Transverse colon (tissue), 4 donors: ENCODE data around the gene IDS. TPM values are rescaled to one million over a fixed set of nuclear protein-coding genes. Genes with fewer than 3 reads are reported as not detected.
A peak's percentile ranks its signal among the peaks of the same experiment; 100 is the strongest.
"Not testable (repeated sequence)": the region's sequence is repeated elsewhere in the genome, so short reads cannot be mapped to it uniquely, and the experiment has no call there.

Experiments
- DNase-seq: peaks from one replicate; pipeline ENCODE4 v3.0.0-alpha.2; 2019
- H3K27ac ChIP-seq, 4 donors: fragments of 200-600 bp; sonication (generic); 2 replicates each; pipeline ENCODE4 v1.5.1; 2016 to 2018; ENCODE audit warnings: inconsistent platforms in 4 of 4
- H3K27me3 ChIP-seq: fragments of 200-600 bp; sonication (generic); 2 replicates; pipeline ENCODE4 v1.5.1; 2017; ENCODE audit warnings: inconsistent platforms
- H3K36me3 ChIP-seq, 4 donors: fragments of 200-600 bp; sonication (generic); 2 replicates each; pipeline ENCODE4 v1.5.1; 2017 to 2019; ENCODE audit warnings: inconsistent platforms in 4 of 4
- H3K4me1 ChIP-seq, 4 donors: fragments of 200-600 bp; sonication (generic); 2 replicates each; pipeline ENCODE4 v1.5.1; 2017 to 2020; ENCODE audit warnings: inconsistent platforms in 4 of 4
- H3K4me3 ChIP-seq, 4 donors: fragments of 200-600 bp; sonication (generic); 1 replicate in 1 of 4; 2 replicates in 3 of 4; pipeline versions ENCODE4 v1.5.1 to v1.6.1; 2017 to 2019; ENCODE audit warnings: inconsistent platforms in 4 of 4
- H3K9me3 ChIP-seq, 2 donors: fragments of 200-600 bp; sonication (generic); 2 replicates each; pipeline ENCODE4 v1.5.1; 2017 to 2019; ENCODE audit warnings: inconsistent platforms in 2 of 2
- EP300 ChIP-seq: sonication (generic); formaldehyde crosslinking; IDR thresholded peaks from one replicate; pipeline ENCODE4 v1.6.1; 2017; ENCODE audit warnings: antibody characterized with exemption, low read depth
- POLR2A ChIP-seq: fragments of 450-650 bp; IDR thresholded peaks from one replicate; pipeline ENCODE4 v1.6.1; 2016; ENCODE audit warnings: antibody characterized with exemption, mild to moderate bottlenecking, moderate library complexity
- POLR2AphosphoS5 ChIP-seq, 3 donors: sonication (generic); formaldehyde crosslinking; IDR thresholded peaks; one replicate each; pipeline ENCODE4 v1.6.1; 2016; ENCODE audit warnings: antibody characterized with exemption in 3 of 3
- WGBS, 2 donors: methylation state at CpG; one replicate each; pipeline ENCODE4 v1.1.5; 2018; ENCODE audit warnings: low coverage in 1 of 2; 5-methylcytosine and 5-hydroxymethylcytosine counted together
- in situ Hi-C, 4 donors: fragments of 200-750 bp; cut with MboI; loops; one replicate each; pipeline versions ENCODE4 v1.15.0 to v1.15.1; 2017; ENCODE audit warnings: low sequenced_read_pairs in 3 of 4, low pct_ligation_motif_present in 1 of 4, low pct_unique_long_range_greater_than_20kb in 1 of 4
- intact Hi-C: fragments of 100-400 bp; cut with DNase I; formaldehyde crosslinking; loops from one replicate; pipeline ENCODE4 v1.15.1; 2023; ENCODE audit warnings: low total_unique reads
- total RNA-seq, 4 donors: library from RNA; depleted of rRNA; stranded (reverse); fragments of >200 nt; gene quantifications; one replicate each; pipeline ENCODE4 v1.1.0, GENCODE V29; 2016
- TF ChIP-seq, protein P1 (sequence below), 5 experiments: fragments of 200-600 bp in 3 of 5; fragments of 450-650 bp in 2 of 5; sonication (generic) in 3 of 5; IDR thresholded peaks; 1 replicate in 2 of 5; 2 replicates in 3 of 5; pipeline ENCODE4 v1.5.1; 2016 to 2017; ENCODE audit warnings: antibody characterized with exemption in 5 of 5, inconsistent platforms in 3 of 5, mild to moderate bottlenecking in 2 of 5, moderate library complexity in 1 of 5

Gene IDS
- 100 to 1,000 TPM in 1 of 4 donors, 10 to 100 TPM in 3; 52.5 to 137 (median 59.2) TPM for total RNA-seq

DNA sequence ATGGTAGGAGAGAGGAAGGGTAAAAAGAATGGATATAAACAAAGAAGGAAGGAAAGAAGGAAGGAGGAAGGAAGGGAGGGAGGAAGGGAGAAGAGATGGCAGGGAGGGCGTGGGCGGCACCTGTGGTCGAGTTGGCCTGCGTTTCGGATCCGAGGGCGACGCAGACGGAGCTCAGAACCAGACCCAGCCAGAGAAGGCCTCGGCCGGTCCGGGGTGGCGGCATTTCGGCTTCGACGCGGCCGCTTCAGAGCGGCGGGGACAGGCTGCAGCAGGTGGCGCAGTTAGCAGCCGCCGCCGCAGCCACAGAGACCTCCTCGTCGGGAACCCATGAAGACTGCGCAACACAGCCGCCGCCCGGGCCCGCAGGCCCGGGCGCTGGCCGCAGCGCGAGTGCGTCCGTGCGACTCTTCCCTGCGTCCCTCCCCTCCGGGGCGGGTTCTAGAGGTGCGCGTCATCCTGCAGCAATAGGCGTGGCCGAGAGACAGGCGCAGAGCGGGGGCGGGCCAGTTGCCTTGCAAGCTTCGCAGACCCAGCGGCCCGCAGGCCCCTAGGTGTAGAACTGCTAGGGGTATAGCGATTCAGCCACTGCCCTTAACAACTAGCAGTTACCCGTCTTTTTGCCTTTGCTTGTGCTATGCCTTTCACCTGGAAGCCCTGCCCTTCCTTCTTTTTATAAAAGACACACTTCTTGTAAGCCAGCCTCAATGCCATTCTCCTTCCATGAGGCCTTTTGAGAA, at the start of gene IDS:
Gene IDS, minus strand, starts transcription at position 392 of the 737 bp plus-strand sequence. Its CDS starts 169 bp downstream, at position 223.
- TF ChIP-seq EP300 (no peak), POLR2AphosphoS5 (IDR thresholded peaks at IDR 0.05) (peak; percentile 75 to 92 (median 89)), POLR2A (peak; percentile 95)
- TF ChIP-seq, protein P1, sequence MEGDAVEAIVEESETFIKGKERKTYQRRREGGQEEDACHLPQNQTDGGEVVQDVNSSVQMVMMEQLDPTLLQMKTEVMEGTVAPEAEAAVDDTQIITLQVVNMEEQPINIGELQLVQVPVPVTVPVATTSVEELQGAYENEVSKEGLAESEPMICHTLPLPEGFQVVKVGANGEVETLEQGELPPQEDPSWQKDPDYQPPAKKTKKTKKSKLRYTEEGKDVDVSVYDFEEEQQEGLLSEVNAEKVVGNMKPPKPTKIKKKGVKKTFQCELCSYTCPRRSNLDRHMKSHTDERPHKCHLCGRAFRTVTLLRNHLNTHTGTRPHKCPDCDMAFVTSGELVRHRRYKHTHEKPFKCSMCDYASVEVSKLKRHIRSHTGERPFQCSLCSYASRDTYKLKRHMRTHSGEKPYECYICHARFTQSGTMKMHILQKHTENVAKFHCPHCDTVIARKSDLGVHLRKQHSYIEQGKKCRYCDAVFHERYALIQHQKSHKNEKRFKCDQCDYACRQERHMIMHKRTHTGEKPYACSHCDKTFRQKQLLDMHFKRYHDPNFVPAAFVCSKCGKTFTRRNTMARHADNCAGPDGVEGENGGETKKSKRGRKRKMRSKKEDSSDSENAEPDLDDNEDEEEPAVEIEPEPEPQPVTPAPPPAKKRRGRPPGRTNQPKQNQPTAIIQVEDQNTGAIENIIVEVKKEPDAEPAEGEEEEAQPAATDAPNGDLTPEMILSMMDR (IDR thresholded peaks at IDR 0.05), result no peak
- peak within 1 kb of the TSS; percentile 87 to 95 (median 92) for H3K27ac ChIP-seq
- in situ Hi-C loops (loop anchor here in 3 of 4 donors (25.0 kb wide), 2 partner anchors 107 to 132 kb away; partner anchors contain the start of gene TMEM185A (in 1 of the 3)), intact Hi-C loops (no loop called here)
- peak; percentile 92 for DNase-seq
- no peaks in the 10 kb centered on the region for H3K9me3 ChIP-seq
- peaks cover 0 to 11% (median 3%) of the 10 kb centered on the region in 4 donors for H3K4me1 ChIP-seq
- peak within 1 kb of the TSS; percentile 48 to 81 (median 56) for H3K4me3 ChIP-seq
- no peaks in the 10 kb centered on the region for H3K27me3 ChIP-seq
- WGBS, 2 donors, result 37% methylated on average over 30 of the region's 54 CpGs; no CpG with 5 or more reads in 1 of the 2 donors
- H3K36me3 ChIP-seq, result no peaks in the 10 kb centered on the region

GRCh38 chrX:149551939-149552248, 46.8 kb upstream of the IDS start:
- H3K4me3 ChIP-seq, DNase-seq, in situ Hi-C loops, H3K36me3 ChIP-seq, H3K4me1 ChIP-seq, H3K27ac ChIP-seq, H3K27me3 ChIP-seq, intact Hi-C loops, H3K9me3 ChIP-seq: not testable (repeated sequence)
- WGBS, 2 donors, result 100% methylated on average over 2 of the region's 6 CpGs; no CpG with 5 or more reads in 1 of the 2 donors

DNA sequence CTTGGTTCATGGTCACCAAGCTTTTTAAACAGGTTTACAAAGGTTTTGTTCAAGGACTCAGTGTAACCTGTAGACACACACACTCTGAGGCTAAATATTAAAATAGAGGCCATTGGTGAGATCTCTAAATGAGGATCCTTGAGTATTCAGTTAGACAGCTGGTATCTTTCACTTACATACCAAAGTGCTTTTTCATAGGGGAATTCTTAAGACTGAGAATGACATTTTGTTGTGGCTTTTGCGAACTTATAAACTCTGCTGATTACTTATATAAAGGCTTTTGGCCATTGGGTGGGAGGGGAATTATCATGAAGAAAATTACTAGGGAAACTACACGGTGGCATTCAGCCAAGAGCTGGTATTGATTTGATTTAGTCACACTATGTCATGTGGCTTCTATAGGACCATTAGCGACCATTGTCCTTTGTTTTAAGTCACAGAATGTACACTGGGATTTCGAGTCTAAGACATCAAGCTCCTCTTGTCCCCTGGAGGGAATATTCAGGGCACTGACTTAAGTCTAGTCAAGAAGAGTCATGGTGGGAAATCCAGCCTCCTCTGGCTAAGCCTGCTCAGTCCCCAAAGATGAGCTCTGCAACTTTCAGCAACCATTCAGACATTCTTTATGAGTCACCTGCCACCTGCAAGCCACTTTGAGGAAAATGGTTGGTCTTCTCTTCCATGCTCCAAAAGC, 46.3 kb upstream of the IDS start:
- H3K9me3 ChIP-seq, DNase-seq, in situ Hi-C loops, H3K36me3 ChIP-seq, H3K27me3 ChIP-seq, H3K4me1 ChIP-seq, intact Hi-C loops, H3K27ac ChIP-seq, H3K4me3 ChIP-seq: not testable (repeated sequence)
- no CpG with 5 or more reads among the region's 4 CpGs for WGBS, 2 donors

DNA sequence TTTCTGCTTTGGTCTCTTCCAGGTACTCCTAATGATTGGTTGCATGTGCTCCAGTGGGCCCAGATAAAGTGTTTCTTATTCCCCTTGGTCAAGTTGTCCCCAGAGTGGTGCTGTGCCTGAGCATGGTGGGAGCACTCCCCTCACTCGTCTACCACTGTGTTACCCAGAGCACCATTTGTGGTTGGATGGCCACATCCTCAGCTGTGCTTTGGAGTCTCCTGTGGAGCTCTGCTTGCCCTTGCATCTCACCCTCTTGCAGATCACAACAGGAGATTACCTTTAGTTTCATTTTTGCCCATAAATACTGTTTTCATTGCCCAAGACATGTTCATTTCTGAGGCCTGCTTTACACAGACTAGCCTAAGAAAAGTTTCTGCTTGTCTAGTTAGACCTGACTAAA, 45.3 kb upstream of the IDS start:
- H3K4me1 ChIP-seq, H3K9me3 ChIP-seq, DNase-seq, H3K27me3 ChIP-seq, in situ Hi-C loops, H3K27ac ChIP-seq, intact Hi-C loops, H3K36me3 ChIP-seq, H3K4me3 ChIP-seq: not testable (repeated sequence)
- 60 to 81% methylated on average over 1 of the region's 1 CpG for WGBS, 2 donors

- WGBS, 2 donors, result no CpG with 5 or more reads among the region's 6 CpGs
- H3K27ac ChIP-seq, H3K36me3 ChIP-seq, intact Hi-C loops, H3K27me3 ChIP-seq, H3K4me1 ChIP-seq, H3K4me3 ChIP-seq, DNase-seq, H3K9me3 ChIP-seq, in situ Hi-C loops: not testable (repeated sequence)
These were observed 44.6 kb upstream of the IDS start, which contains the start of gene HSFX3 for GRCh38 chrX:149549701-149550100. HSFX3 (minus strand) TSS chrX:149549924; CDS start chrX:149549852, 72 bp downstream.

DNA sequence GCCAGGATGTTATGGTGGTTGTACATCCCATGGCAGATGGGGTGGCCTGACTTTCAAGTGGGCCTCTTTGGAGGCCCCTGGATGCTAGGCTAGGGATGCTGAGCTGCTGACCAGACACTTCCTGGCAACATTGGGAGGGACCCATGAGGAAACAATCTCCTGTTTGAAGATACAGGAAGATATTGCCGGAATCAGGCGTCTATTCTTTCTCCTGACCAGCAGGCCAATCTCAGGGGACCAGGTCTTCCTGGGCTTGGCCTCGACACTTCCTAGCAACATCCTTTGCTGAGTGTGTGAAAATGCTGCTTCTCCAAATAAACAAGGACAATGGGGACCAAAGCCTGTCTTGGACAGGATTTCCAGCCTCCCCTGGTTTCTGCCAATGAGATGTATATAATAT, 42.7 kb upstream of the IDS start:
- H3K9me3 ChIP-seq, H3K4me1 ChIP-seq, H3K4me3 ChIP-seq, H3K27ac ChIP-seq, in situ Hi-C loops, DNase-seq, H3K27me3 ChIP-seq, intact Hi-C loops, H3K36me3 ChIP-seq: not testable (repeated sequence)
- WGBS, 2 donors, result 56% methylated on average over 1 of the region's 3 CpGs; no CpG with 5 or more reads in 1 of the 2 donors

GRCh38 chrX:149546962-149547361, 41.9 kb upstream of the IDS start:
- H3K27me3 ChIP-seq, in situ Hi-C loops, intact Hi-C loops: not testable (repeated sequence)

DNA sequence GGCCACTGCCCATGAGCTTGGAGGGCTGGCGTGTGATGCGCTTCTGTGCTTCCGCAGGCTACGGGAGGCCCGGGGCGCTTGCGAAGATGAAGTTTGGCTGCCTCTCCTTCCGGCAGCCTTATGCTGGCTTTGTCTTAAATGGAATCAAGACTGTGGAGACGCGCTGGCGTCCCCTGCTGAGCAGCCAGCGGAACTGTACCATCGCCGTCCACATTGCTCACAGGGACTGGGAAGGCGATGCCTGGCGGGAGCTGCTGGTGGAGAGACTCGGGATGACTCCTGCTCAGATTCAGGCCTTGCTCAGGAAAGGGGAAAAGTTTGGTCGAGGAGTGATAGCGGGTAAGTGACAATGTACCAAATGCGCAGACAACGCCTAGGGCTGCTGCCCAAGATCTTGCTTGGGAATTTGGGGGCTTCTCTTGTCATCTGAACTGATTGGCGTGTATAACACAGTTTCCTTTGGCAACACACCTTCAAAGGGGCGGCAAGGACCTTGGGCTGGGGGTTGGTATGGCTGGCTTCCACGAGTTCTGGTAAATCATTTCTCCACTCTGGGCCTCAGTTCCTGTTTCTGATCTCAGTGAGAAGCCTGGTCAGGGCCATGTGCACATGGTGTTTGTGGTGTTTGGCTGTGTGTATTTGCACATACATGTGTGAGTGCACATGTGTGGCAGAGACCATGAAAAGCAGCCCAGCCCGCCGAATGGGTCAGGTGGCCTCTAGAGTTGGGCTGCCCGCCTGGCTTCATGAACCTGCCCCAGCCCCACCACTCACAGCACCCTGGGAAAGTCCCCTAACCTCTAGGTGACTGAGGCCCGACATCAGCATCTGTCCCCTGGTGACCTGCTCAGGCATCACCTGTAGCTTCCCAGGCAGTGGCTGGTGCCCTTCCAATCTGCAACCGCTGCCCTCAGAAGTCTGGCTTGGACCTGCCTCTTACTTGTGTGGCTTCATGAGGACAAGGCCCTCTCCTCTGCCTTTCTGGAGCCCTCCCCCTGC, 40.7 kb upstream of the IDS start:
- H3K27ac ChIP-seq, H3K4me1 ChIP-seq, H3K27me3 ChIP-seq, in situ Hi-C loops, intact Hi-C loops, H3K4me3 ChIP-seq, DNase-seq, H3K36me3 ChIP-seq, H3K9me3 ChIP-seq: not testable (repeated sequence)
- 96% methylated on average over 12 of the region's 29 CpGs; no CpG with 5 or more reads in 1 of the 2 donors for WGBS, 2 donors

More at GRCh38 chrX:149546962-149547361, 41.9 kb upstream of the IDS start:
- H3K27ac ChIP-seq, H3K4me1 ChIP-seq, H3K36me3 ChIP-seq, DNase-seq, H3K9me3 ChIP-seq, H3K4me3 ChIP-seq: not testable (repeated sequence)
- WGBS, 2 donors, result 58% methylated on average over 1 of the region's 1 CpG; no CpG with 5 or more reads in 1 of the 2 donors
